Breast epithelium (tissue), 3 donors: ENCODE measurements around the gene AGAP1.

Experiments used
- CTCF ChIP-seq, 3 donors: fragments of 450-650 bp; IDR thresholded peaks; one replicate each; pipeline ENCODE4 v1.5.1; 2016 to 2017; ENCODE audit warnings: antibody characterized with exemption in 3 of 3, mild to moderate bottlenecking in 3 of 3, moderate library complexity in 3 of 3
- POLR2A ChIP-seq: fragments of 450-650 bp; IDR thresholded peaks from one replicate; pipeline ENCODE4 v1.6.1; 2016; ENCODE audit warnings: antibody characterized with exemption, mild to moderate bottlenecking, moderate library complexity
- POLR2AphosphoS5 ChIP-seq, 3 donors: sonication (generic); formaldehyde crosslinking; IDR thresholded peaks; one replicate each; pipeline ENCODE4 v1.6.1; 2017; ENCODE audit warnings: antibody characterized with exemption in 3 of 3

GRCh38 chr2:235856151-235856854 is 362.5 kb downstream of the AGAP1 start:
- TF ChIP-seq CTCF (IDR thresholded peaks at IDR 0.05) (no peak), POLR2AphosphoS5 (IDR thresholded peaks at IDR 0.05) (no peak), POLR2A (no peak)
